NCI-H2196 treated with DMSO at 0.1 percent for 48 hours (cell line): Measurements from ENCODE around the gene ARRDC1.
"Not testable (repeated sequence)": the region's sequence is repeated elsewhere in the genome, so short reads cannot be mapped to it uniquely, and the experiment has no call there.

Experiments
- DNase-seq: peaks from one replicate; lab custom pipeline; 2025; ENCODE audit not compliant: unreplicated experiment; lab: John Stamatoyannopoulos, UW

ARRDC1 gene

GRCh38 chr9:137583957-137584356 is 21.5 kb upstream of the ARRDC1 start:
- no peak for DNase-seq

- no peak for DNase-seq
These were observed 18.6 kb upstream of the ARRDC1 start for GRCh38 chr9:137586854-137587253.

- DNase-seq: no peak
These were observed 17.2 kb upstream of the ARRDC1 start for GRCh38 chr9:137588311-137588710.

- no peak for DNase-seq
These were observed 16.6 kb upstream of the ARRDC1 start for GRCh38 chr9:137588891-137589290.

- DNase-seq: no peak
These were observed 15.9 kb upstream of the ARRDC1 start for GRCh38 chr9:137589441-137590122.

- no peak for DNase-seq
These were observed 15.4 kb upstream of the ARRDC1 start for GRCh38 chr9:137590123-137590468.

- peak; percentile 90 for DNase-seq
These were observed 14.8 kb upstream of the ARRDC1 start, which contains the start of gene ZMYND19 for GRCh38 chr9:137590469-137591383. ZMYND19 (minus strand) TSS chr9:137590512; CDS start chr9:137590263, 249 bp downstream.

- peak; percentile 50 for DNase-seq
These were observed 12.7 kb upstream of the ARRDC1 start for GRCh38 chr9:137592767-137593166.

- DNase-seq: no peak
These were observed 12.3 kb upstream of the ARRDC1 start for GRCh38 chr9:137593176-137593575.

- DNase-seq: not testable (repeated sequence)
These were observed 8.9 kb upstream of the ARRDC1 start for GRCh38 chr9:137596577-137596976.

- no peak for DNase-seq
These were observed 6.5 kb upstream of the ARRDC1 start for GRCh38 chr9:137598943-137599342.

GRCh38 chr9:137602661-137603060 is 2.8 kb upstream of the ARRDC1 start:
- DNase-seq: no peak

GRCh38 chr9:137603879-137604278 is 1.6 kb upstream of the ARRDC1 start:
- DNase-seq: no peak

- DNase-seq: no peak
These were observed 970 bp upstream of the ARRDC1 start for GRCh38 chr9:137604345-137605086.

GRCh38 chr9:137606005-137606621 is 627 bp downstream of the ARRDC1 start:
- no peak for DNase-seq

GRCh38 chr9:137606734-137607138 is 1.2 kb downstream of the ARRDC1 start:
- DNase-seq: no peak

GRCh38 chr9:137607141-137607857 is 1.8 kb downstream of the ARRDC1 start:
- no peak for DNase-seq

- DNase-seq: no peak
These were observed 5.5 kb downstream of the ARRDC1 start for GRCh38 chr9:137610944-137611343.

- DNase-seq: peak; percentile 81
These were observed 6.4 kb downstream of the ARRDC1 start for GRCh38 chr9:137611623-137612609.
